GM12873 (cell line): ENCODE measurements around the gene POLR2B.
A peak's percentile ranks its signal among the peaks of the same experiment; 100 is the strongest.

ENCODE experiments used
- CTCF ChIP-seq: IDR thresholded peaks from 2 replicates; pipeline ENCODE4 v1.5.1; 2012; ENCODE audit warnings: low read depth, mild to moderate bottlenecking, moderate library complexity, low read length, control low read depth; ENCODE audit not compliant: insufficient read depth; ENCODE audit errors: missing control alignments

The POLR2B gene

GRCh38 chr4:56973336-56973735, 5.4 kb upstream of the POLR2B start:
- no peak for TF ChIP-seq CTCF

DNA sequence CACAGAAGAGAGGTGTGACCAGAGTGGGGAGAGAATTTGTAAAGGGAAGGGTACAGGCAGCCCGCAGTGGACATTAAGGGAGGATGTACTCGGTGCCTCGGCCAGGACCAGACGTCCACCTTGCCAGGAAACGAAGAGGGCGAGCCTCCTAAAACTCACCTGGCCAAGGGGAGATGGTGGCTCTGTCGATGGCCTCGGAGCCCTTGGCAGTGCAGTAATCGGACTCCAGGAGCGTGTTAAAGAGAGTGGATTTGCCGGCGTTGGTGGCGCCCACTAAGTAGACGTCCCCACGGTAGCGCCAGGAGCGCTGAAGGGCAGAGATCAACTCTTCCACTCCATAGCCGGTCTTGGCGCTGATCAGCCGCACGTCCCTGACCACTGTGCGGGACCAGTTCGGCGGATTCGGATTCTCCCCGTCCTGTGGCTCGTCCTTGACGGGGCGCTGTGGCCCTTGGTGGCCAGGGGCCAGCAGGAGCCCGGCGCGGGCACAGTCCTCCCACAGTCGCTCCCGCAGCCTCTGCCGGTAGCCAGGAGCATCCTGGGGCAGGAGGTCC, 2.3 kb upstream of the POLR2B start:
- no peak for TF ChIP-seq CTCF

GRCh38 chr4:56976837-56977320, 1.8 kb upstream of the POLR2B start:
- TF ChIP-seq CTCF: peak; percentile 30

- TF ChIP-seq CTCF: no peak
These were observed 1.2 kb upstream of the POLR2B start, which contains the start of gene NOA1 for GRCh38 chr4:56977321-56978012. Gene NOA1, minus strand, starts transcription at chr4:56977606. Its CDS starts 21 bp downstream, at chr4:56977585.

GRCh38 chr4:56979421-56980072, 851 bp downstream of the POLR2B start:
- no peak for TF ChIP-seq CTCF

GRCh38 chr4:56981795-56982201, 3.1 kb downstream of the POLR2B start:
- TF ChIP-seq CTCF: no peak

GRCh38 chr4:56986192-56986591, 7.5 kb downstream of the POLR2B start:
- no peak for TF ChIP-seq CTCF
